GM23338 (cell line): ENCODE results near the gene TMEM250. TPM values are rescaled to one million over a fixed set of nuclear protein-coding genes. Genes with fewer than 3 reads are reported as not detected.

Experiments
- ATAC-seq: fragments of 200-7000 bp; cut with Tn5 transposase; 3 replicates; pipeline ENCODE4 v1.9.1; 2020
- DNase-seq: peaks from one replicate; pipeline ENCODE4 v3.0.0-alpha.2; 2015; ENCODE audit warnings: low spot score
- H2AFZ ChIP-seq: fragments of 200-600 bp; sonication (generic); 2 replicates; pipeline ENCODE4 v1.8.0; 2016; ENCODE audit warnings: antibody characterized with exemption, mild to moderate bottlenecking, moderate library complexity
- H3F3A ChIP-seq: fragments of 200-600 bp; sonication (generic); replicated peaks from 2 replicates; pipeline ENCODE4 v1.8.0; 2017; ENCODE audit warnings: antibody characterized with exemption, mixed run types, low read depth
- H3K27ac ChIP-seq: fragments of 200-600 bp; sonication (generic); 2 replicates; pipeline ENCODE4 v1.6.1; 2016; ENCODE audit warnings: low read depth
- H3K27me3 ChIP-seq: fragments of 200-600 bp; sonication (generic); 2 replicates; pipeline ENCODE4 v1.8.0; 2016; ENCODE audit warnings: mild to moderate bottlenecking, mixed run types, moderate library complexity; ENCODE audit not compliant: insufficient read depth
- H3K36me3 ChIP-seq: fragments of 200-600 bp; sonication (generic); 2 replicates; pipeline ENCODE4 v1.8.0; 2016; ENCODE audit warnings: mild to moderate bottlenecking; ENCODE audit not compliant: insufficient read depth
- H3K4me1 ChIP-seq: fragments of 200-600 bp; sonication (generic); 2 replicates; pipeline ENCODE4 v1.8.0; 2016; ENCODE audit warnings: mild to moderate bottlenecking, moderate library complexity; ENCODE audit not compliant: insufficient read depth
- H3K4me2 ChIP-seq: fragments of 200-600 bp; sonication (generic); 2 replicates; pipeline ENCODE4 v1.7.1; 2017; ENCODE audit warnings: mixed run types
- H3K4me3 ChIP-seq: fragments of 200-600 bp; sonication (generic); 2 replicates; pipeline ENCODE4 v1.6.1; 2016; ENCODE audit warnings: mixed run types
- H3K79me2 ChIP-seq: fragments of 200-600 bp; sonication (generic); replicated peaks from 2 replicates; pipeline ENCODE4 v1.8.0; 2017; ENCODE audit warnings: mild to moderate bottlenecking; ENCODE audit not compliant: insufficient read depth
- H3K9me2 ChIP-seq: fragments of 200-600 bp; sonication (generic); 2 replicates; pipeline ENCODE4 v1.8.0; 2017; ENCODE audit not compliant: insufficient read depth
- H4K20me1 ChIP-seq: fragments of 200-600 bp; sonication (generic); replicated peaks from 2 replicates; pipeline ENCODE4 v1.8.0; 2017; ENCODE audit warnings: mild to moderate bottlenecking; ENCODE audit not compliant: insufficient read depth
- H3K27ac Mint-ChIP-seq: 2 replicates; pipeline ENCODE4 v1.8.0; 2020; ENCODE audit warnings: inconsistent platforms, mild to moderate bottlenecking, moderate library complexity, mixed read lengths
- H3K27me3 Mint-ChIP-seq: 3 replicates; pipeline ENCODE4 v1.8.0; 2022; ENCODE audit warnings: low read depth, mild to moderate bottlenecking, moderate library complexity, mixed read lengths, inconsistent platforms; ENCODE audit not compliant: insufficient read depth, poor library complexity
- H3K36me3 Mint-ChIP-seq: 3 replicates; pipeline ENCODE4 v1.8.0; 2021; ENCODE audit warnings: low read depth, mild to moderate bottlenecking, inconsistent platforms, moderate library complexity, mixed read lengths
- H3K4me1 Mint-ChIP-seq: 3 replicates; pipeline ENCODE4 v1.8.0; 2020; ENCODE audit warnings: mild to moderate bottlenecking, inconsistent platforms, mixed read lengths
- H3K4me3 Mint-ChIP-seq: 3 replicates; pipeline ENCODE4 v1.8.0; 2021; ENCODE audit warnings: moderate library complexity, mild to moderate bottlenecking, inconsistent platforms, mixed read lengths
- H3K9me3 Mint-ChIP-seq: 3 replicates; pipeline ENCODE4 v1.8.0; 2020; ENCODE audit warnings: moderate library complexity, mild to moderate bottlenecking, inconsistent platforms, mixed read lengths
- EZH2phosphoT487 ChIP-seq: fragments of 200-600 bp; sonication (generic); IDR thresholded peaks from one replicate; pipeline ENCODE4 v1.8.1; 2018; ENCODE audit warnings: antibody characterized with exemption; ENCODE audit not compliant: unreplicated experiment
- JUNB ChIP-seq: IDR thresholded peaks from one replicate; pipeline ENCODE4 v1.6.1; 2016; ENCODE audit warnings: antibody characterized with exemption; ENCODE audit not compliant: unreplicated experiment
- NANOG ChIP-seq: IDR thresholded peaks from 2 replicates; pipeline ENCODE4 v1.6.1; 2016; ENCODE audit warnings: antibody characterized with exemption, borderline replicate concordance
- POLR2AphosphoS5 ChIP-seq: IDR thresholded peaks from 2 replicates; pipeline ENCODE4 v1.6.1; 2016; ENCODE audit warnings: antibody characterized with exemption, low read depth
- ZNF331 ChIP-seq: fragments of 250-450 bp; sonication (Bioruptor Pico); IDR thresholded peaks from 2 replicates; pipeline ENCODE4 v1.5.0; 2020; ENCODE audit warnings: low read depth, mild to moderate bottlenecking, moderate library complexity
- polyA plus RNA-seq: library from polyadenylated mRNA; unstranded; fragments of >200 nt; fragmentation: Nextera tagmentation; extraction: Ambion mirVana; gene quantifications from 2 replicates; pipeline ENCODE4 v1.2.1, GENCODE V29; 2016
- total RNA-seq: library from RNA; depleted of rRNA; stranded (reverse); fragments of >200 nt; shearing (Covaris generic); gene quantifications from 2 replicates; pipeline ENCODE4 v1.2.3, GENCODE V29; 2014
- TF ChIP-seq, protein P1 (sequence below): IDR thresholded peaks from one replicate; pipeline ENCODE4 v1.6.1; 2018; ENCODE audit warnings: antibody characterized with exemption; ENCODE audit not compliant: unreplicated experiment
- TF ChIP-seq, protein P2 (sequence below), 2 experiments: fragments of 200-600 bp in 1 of 2; sonication (generic) in 1 of 2; conservative IDR thresholded peaks; 2 replicates each; pipeline versions ENCODE4 v1.5.1 to v1.6.1; 2016 to 2017; ENCODE audit warnings: antibody characterized with exemption in 2 of 2, low read depth in 2 of 2, mild to moderate bottlenecking in 2 of 2, moderate library complexity in 1 of 2
- TF ChIP-seq, protein P3 (sequence below): fragments of 250-450 bp; sonication (Bioruptor Pico); IDR thresholded peaks from 2 replicates; pipeline ENCODE4 v1.5.0; 2020; ENCODE audit warnings: mild to moderate bottlenecking, moderate library complexity
- TF ChIP-seq, protein P4 (sequence below): IDR thresholded peaks from 2 replicates; pipeline ENCODE4 v1.6.1; 2016; ENCODE audit warnings: antibody characterized with exemption

TMEM250 gene
- total and polyA plus RNA-seq, 2 experiments from 2014 or later = 12.2 to 39.2 TPM

DNA sequence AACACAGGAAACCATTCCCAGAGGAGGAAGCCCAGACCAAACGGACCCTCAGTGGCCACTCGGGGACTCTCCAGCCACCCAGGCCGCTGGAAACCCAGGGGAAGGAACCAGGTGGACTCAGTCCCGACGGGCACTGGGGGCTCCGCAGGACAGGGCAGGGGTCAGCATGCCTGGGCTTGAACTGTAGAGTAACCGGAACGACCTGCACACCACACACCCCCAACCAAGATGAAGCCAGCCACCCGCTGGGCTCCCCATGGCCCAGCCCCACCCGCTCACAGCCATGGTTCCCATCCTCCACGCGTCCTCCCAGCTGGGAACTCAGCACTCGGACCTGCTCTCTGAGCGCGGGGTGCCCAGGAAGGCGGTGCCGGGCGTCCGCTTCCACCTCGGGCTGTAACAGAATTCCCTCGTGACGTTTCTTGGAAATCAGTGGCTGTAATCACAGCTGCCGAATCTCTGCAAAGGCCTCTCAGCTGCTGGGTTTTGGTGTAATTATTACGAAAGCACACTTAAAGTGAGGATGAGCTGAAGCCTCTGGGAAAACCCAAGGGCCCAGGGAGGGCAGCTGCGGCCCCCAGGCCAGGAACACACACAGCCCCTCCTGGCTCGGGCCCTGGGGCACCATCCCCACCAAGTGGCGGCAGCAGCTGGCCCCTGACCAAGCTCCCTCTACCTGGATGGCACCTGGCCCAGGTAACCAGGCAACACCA, 37.4 kb downstream of the TMEM250 start:
- Histone ChIP-seq H3K27me3 (no peaks in the 10 kb centered on the region), H2AFZ (no peak overlapping the region), H3K27ac (no peak overlapping the region), H3K36me3 (no peaks in the 10 kb centered on the region), H3K79me2 (peaks cover 4% of the 10 kb centered on the region), H3K4me3 (no peak overlapping the region), H3K4me2 (no peak overlapping the region), H4K20me1 (no peaks in the 10 kb centered on the region), H3K9me2 (no peaks in the 10 kb centered on the region), H3K4me1 (no peaks in the 10 kb centered on the region), H3F3A (no peaks in the 10 kb centered on the region)
- TF ChIP-seq NANOG = no peak
- TF ChIP-seq ZNF331 = no peak
- TF ChIP-seq JUNB = no peak
- no peak for TF ChIP-seq POLR2AphosphoS5
- Mint-ChIP-seq H3K27ac (no peak overlapping the region), H3K4me3 (no peak overlapping the region), H3K27me3 (peaks cover 13% of the 10 kb centered on the region), H3K36me3 (no peaks in the 10 kb centered on the region), H3K9me3 (no peaks in the 10 kb centered on the region), H3K4me1 (peaks cover 5% of the 10 kb centered on the region; the same call in 2 of the 3 replicates)
- DNase-seq (no peak), ATAC-seq (peak; percentile 21)

DNA sequence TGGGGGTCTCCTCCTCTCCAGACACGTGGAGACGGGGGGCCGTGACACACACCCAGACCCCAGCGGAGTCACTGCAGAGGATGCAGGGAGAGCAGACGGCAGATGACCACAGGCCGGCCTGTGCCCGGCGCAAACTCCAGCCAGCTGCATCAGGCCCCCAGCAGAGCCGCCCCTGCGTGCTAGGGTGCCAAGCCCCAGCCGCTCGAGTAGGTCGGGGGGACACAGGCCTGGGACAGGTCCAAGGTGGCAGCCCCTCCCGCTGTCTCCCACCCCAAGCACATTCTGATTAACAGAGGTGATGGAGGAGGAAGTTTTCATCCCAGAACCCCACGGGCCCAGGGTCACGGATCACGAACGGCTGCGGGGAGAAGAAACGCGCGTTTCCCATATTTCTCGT, 38.0 kb downstream of the TMEM250 start:
- Histone ChIP-seq H2AFZ (no peak overlapping the region), H3K4me1 (no peaks in the 10 kb centered on the region), H3K27me3 (no peaks in the 10 kb centered on the region), H3K36me3 (no peaks in the 10 kb centered on the region), H3F3A (no peaks in the 10 kb centered on the region), H3K4me3 (no peak overlapping the region), H3K9me2 (no peaks in the 10 kb centered on the region), H4K20me1 (no peaks in the 10 kb centered on the region), H3K4me2 (no peak overlapping the region), H3K79me2 (peaks cover 4% of the 10 kb centered on the region), H3K27ac (no peak overlapping the region)
- ATAC-seq (no peak), DNase-seq (no peak)
- Mint-ChIP-seq H3K4me3 (no peak overlapping the region), H3K36me3 (no peaks in the 10 kb centered on the region), H3K4me1 (peaks cover 11% of the 10 kb centered on the region; the same call in 2 of the 3 replicates), H3K27ac (no peak overlapping the region), H3K27me3 (peaks cover 17% of the 10 kb centered on the region), H3K9me3 (no peaks in the 10 kb centered on the region)
- TF ChIP-seq, protein P1, sequence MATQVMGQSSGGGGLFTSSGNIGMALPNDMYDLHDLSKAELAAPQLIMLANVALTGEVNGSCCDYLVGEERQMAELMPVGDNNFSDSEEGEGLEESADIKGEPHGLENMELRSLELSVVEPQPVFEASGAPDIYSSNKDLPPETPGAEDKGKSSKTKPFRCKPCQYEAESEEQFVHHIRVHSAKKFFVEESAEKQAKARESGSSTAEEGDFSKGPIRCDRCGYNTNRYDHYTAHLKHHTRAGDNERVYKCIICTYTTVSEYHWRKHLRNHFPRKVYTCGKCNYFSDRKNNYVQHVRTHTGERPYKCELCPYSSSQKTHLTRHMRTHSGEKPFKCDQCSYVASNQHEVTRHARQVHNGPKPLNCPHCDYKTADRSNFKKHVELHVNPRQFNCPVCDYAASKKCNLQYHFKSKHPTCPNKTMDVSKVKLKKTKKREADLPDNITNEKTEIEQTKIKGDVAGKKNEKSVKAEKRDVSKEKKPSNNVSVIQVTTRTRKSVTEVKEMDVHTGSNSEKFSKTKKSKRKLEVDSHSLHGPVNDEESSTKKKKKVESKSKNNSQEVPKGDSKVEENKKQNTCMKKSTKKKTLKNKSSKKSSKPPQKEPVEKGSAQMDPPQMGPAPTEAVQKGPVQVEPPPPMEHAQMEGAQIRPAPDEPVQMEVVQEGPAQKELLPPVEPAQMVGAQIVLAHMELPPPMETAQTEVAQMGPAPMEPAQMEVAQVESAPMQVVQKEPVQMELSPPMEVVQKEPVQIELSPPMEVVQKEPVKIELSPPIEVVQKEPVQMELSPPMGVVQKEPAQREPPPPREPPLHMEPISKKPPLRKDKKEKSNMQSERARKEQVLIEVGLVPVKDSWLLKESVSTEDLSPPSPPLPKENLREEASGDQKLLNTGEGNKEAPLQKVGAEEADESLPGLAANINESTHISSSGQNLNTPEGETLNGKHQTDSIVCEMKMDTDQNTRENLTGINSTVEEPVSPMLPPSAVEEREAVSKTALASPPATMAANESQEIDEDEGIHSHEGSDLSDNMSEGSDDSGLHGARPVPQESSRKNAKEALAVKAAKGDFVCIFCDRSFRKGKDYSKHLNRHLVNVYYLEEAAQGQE = no peak
- TF ChIP-seq ZNF331 (no peak), EZH2phosphoT487 (no peak)
- TF ChIP-seq, protein P2, sequence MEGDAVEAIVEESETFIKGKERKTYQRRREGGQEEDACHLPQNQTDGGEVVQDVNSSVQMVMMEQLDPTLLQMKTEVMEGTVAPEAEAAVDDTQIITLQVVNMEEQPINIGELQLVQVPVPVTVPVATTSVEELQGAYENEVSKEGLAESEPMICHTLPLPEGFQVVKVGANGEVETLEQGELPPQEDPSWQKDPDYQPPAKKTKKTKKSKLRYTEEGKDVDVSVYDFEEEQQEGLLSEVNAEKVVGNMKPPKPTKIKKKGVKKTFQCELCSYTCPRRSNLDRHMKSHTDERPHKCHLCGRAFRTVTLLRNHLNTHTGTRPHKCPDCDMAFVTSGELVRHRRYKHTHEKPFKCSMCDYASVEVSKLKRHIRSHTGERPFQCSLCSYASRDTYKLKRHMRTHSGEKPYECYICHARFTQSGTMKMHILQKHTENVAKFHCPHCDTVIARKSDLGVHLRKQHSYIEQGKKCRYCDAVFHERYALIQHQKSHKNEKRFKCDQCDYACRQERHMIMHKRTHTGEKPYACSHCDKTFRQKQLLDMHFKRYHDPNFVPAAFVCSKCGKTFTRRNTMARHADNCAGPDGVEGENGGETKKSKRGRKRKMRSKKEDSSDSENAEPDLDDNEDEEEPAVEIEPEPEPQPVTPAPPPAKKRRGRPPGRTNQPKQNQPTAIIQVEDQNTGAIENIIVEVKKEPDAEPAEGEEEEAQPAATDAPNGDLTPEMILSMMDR (conservative IDR thresholded peaks at IDR 0.05; ENCODE audit: low read depth in 2 of 2) = no peak
- TF ChIP-seq, protein P3, sequence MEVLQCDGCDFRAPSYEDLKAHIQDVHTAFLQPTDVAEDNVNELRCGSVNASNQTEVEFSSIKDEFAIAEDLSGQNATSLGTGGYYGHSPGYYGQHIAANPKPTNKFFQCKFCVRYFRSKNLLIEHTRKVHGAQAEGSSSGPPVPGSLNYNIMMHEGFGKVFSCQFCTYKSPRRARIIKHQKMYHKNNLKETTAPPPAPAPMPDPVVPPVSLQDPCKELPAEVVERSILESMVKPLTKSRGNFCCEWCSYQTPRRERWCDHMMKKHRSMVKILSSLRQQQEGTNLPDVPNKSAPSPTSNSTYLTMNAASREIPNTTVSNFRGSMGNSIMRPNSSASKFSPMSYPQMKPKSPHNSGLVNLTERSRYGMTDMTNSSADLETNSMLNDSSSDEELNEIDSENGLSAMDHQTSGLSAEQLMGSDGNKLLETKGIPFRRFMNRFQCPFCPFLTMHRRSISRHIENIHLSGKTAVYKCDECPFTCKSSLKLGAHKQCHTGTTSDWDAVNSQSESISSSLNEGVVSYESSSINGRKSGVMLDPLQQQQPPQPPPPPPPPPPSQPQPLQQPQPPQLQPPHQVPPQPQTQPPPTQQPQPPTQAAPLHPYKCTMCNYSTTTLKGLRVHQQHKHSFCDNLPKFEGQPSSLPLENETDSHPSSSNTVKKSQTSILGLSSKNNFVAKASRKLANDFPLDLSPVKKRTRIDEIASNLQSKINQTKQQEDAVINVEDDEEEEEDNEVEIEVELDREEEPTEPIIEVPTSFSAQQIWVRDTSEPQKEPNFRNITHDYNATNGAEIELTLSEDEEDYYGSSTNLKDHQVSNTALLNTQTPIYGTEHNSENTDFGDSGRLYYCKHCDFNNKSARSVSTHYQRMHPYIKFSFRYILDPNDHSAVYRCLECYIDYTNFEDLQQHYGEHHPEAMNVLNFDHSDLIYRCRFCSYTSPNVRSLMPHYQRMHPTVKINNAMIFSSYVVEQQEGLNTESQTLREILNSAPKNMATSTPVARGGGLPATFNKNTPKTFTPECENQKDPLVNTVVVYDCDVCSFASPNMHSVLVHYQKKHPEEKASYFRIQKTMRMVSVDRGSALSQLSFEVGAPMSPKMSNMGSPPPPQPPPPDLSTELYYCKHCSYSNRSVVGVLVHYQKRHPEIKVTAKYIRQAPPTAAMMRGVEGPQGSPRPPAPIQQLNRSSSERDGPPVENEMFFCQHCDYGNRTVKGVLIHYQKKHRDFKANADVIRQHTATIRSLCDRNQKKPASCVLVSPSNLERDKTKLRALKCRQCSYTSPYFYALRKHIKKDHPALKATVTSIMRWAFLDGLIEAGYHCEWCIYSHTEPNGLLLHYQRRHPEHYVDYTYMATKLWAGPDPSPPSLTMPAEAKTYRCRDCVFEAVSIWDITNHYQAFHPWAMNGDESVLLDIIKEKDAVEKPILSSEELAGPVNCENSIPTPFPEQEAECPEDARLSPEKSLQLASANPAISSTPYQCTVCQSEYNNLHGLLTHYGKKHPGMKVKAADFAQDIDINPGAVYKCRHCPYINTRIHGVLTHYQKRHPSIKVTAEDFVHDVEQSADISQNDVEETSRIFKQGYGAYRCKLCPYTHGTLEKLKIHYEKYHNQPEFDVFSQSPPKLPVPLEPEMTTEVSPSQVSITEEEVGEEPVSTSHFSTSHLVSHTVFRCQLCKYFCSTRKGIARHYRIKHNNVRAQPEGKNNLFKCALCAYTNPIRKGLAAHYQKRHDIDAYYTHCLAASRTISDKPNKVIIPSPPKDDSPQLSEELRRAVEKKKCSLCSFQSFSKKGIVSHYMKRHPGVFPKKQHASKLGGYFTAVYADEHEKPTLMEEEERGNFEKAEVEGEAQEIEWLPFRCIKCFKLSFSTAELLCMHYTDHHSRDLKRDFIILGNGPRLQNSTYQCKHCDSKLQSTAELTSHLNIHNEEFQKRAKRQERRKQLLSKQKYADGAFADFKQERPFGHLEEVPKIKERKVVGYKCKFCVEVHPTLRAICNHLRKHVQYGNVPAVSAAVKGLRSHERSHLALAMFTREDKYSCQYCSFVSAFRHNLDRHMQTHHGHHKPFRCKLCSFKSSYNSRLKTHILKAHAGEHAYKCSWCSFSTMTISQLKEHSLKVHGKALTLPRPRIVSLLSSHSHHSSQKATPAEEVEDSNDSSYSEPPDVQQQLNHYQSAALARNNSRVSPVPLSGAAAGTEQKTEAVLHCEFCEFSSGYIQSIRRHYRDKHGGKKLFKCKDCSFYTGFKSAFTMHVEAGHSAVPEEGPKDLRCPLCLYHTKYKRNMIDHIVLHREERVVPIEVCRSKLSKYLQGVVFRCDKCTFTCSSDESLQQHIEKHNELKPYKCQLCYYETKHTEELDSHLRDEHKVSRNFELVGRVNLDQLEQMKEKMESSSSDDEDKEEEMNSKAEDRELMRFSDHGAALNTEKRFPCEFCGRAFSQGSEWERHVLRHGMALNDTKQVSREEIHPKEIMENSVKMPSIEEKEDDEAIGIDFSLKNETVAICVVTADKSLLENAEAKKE (CRISPR knock-in tag) = no peak
- TF ChIP-seq, protein P4, sequence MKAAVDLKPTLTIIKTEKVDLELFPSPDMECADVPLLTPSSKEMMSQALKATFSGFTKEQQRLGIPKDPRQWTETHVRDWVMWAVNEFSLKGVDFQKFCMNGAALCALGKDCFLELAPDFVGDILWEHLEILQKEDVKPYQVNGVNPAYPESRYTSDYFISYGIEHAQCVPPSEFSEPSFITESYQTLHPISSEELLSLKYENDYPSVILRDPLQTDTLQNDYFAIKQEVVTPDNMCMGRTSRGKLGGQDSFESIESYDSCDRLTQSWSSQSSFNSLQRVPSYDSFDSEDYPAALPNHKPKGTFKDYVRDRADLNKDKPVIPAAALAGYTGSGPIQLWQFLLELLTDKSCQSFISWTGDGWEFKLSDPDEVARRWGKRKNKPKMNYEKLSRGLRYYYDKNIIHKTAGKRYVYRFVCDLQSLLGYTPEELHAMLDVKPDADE = no peak
